HEK293 (cell line): ENCODE data around the gene PARP15.

Experiments
- ATF2 ChIP-seq: fragments of 450-650 bp; formaldehyde crosslinking; IDR thresholded peaks from 2 replicates; pipeline ENCODE4 v1.5.1; 2016; ENCODE audit warnings: missing biosample characterization, missing genetic modification characterization, low read depth
- CTCF ChIP-seq: fragments of 450-650 bp; formaldehyde crosslinking; IDR thresholded peaks from 2 replicates; pipeline ENCODE4 v1.5.1; 2016; ENCODE audit warnings: missing biosample characterization, missing genetic modification characterization
- KLF1 ChIP-seq: fragments of 450-650 bp; formaldehyde crosslinking; IDR thresholded peaks from 2 replicates; pipeline ENCODE4 v1.5.1; 2016; ENCODE audit warnings: missing biosample characterization, missing genetic modification characterization
- MYNN ChIP-seq: fragments of 450-650 bp; formaldehyde crosslinking; IDR thresholded peaks from 2 replicates; pipeline ENCODE4 v1.5.1; 2016; ENCODE audit warnings: missing biosample characterization, missing genetic modification characterization, borderline replicate concordance
- TCF7L2 ChIP-seq: IDR thresholded peaks from 2 replicates; pipeline ENCODE4 v1.6.1; 2011; ENCODE audit warnings: low read depth, mild to moderate bottlenecking, inconsistent platforms, low read length, moderate library complexity, borderline replicate concordance
- YY2 ChIP-seq: fragments of 450-650 bp; formaldehyde crosslinking; IDR thresholded peaks from 2 replicates; pipeline ENCODE4 v1.5.1; 2016; ENCODE audit warnings: missing biosample characterization, missing genetic modification characterization
- ZBTB21 ChIP-seq: fragments of 450-650 bp; formaldehyde crosslinking; IDR thresholded peaks from 2 replicates; pipeline ENCODE4 v1.5.1; 2017; ENCODE audit warnings: missing biosample characterization, missing genetic modification characterization
- ZBTB26 ChIP-seq: fragments of 450-650 bp; formaldehyde crosslinking; optimal IDR thresholded peaks from 2 replicates; pipeline ENCODE3; 2016; ENCODE audit warnings: missing biosample characterization, mild to moderate bottlenecking, missing genetic modification characterization
- ZNF16 ChIP-seq: fragments of 450-650 bp; formaldehyde crosslinking; IDR thresholded peaks from 2 replicates; pipeline ENCODE4 v1.5.1; 2016; ENCODE audit warnings: low read depth, missing biosample characterization, missing genetic modification characterization
- ZNF184 ChIP-seq: fragments of 450-650 bp; IDR thresholded peaks from 2 replicates; pipeline ENCODE4 v1.5.1; 2018; ENCODE audit warnings: missing biosample characterization, mild to moderate bottlenecking, missing genetic modification characterization
- ZNF629 ChIP-seq: fragments of 450-650 bp; formaldehyde crosslinking; IDR thresholded peaks from 2 replicates; pipeline ENCODE4 v1.5.1; 2017; ENCODE audit warnings: missing biosample characterization, missing genetic modification characterization
- ZNF747 ChIP-seq: fragments of 450-650 bp; formaldehyde crosslinking; IDR thresholded peaks from 2 replicates; pipeline ENCODE4 v1.5.1; 2016; ENCODE audit warnings: missing biosample characterization, missing genetic modification characterization
- ZSCAN5A ChIP-seq: fragments of 450-650 bp; formaldehyde crosslinking; IDR thresholded peaks from 2 replicates; pipeline ENCODE4 v1.5.1; 2016; ENCODE audit warnings: missing biosample characterization, missing genetic modification characterization

GRCh38 chr3:122603056-122603455 is 25.6 kb downstream of the PARP15 start:
- TF ChIP-seq CTCF (tag by site-specific recombination) (no peak), ATF2 (tag by site-specific recombination) (no peak), YY2 (tag by site-specific recombination) (no peak), TCF7L2 (no peak), ZBTB21 (tag by site-specific recombination) (no peak), ZNF629 (no peak), ZBTB26 (tag by site-specific recombination) (no peak), ZSCAN5A (tag by site-specific recombination) (no peak), ZNF747 (tag by site-specific recombination) (no peak), ZNF16 (no peak), ZNF184 (tag by site-specific recombination) (no peak), MYNN (tag by site-specific recombination) (no peak), KLF1 (no peak)
